ENCODE results near the gene NTRK2. TPM values are rescaled to one million over a fixed set of nuclear protein-coding genes. Genes with fewer than 3 reads are reported as not detected.

Gene NTRK2
- total RNA-seq, 1 donor from 2014 or later, result 7.7 TPM

GRCh38 chr9:84935528-84936117, 266.1 kb downstream of the NTRK2 start:
- DNase-seq (ENCODE audit: low spot score), result no peak

- DNase-seq (ENCODE audit: low spot score), result no peak
These were observed 267.7 kb downstream of the NTRK2 start for GRCh38 chr9:84937180-84937579.

DNA sequence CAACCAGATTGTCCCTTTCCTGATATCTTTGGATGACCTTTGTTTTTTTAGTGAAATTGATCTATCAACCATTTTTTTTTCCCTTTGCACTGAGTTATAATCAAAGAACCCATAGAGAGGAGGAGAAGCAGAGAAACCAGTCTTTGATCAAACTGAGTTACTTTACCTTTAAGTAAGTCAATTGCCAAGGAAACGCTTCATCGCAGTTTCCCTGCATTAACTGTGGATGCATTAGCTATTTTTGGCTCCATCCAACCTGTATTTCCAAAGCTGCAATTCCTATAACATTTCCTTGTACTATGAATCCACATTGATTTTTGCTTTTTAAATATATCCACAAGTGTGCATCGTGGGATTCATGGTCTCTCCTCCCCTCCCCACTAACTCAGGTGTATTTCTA, 268.1 kb downstream of the NTRK2 start:
- no peak for DNase-seq (ENCODE audit: low spot score)

DNA sequence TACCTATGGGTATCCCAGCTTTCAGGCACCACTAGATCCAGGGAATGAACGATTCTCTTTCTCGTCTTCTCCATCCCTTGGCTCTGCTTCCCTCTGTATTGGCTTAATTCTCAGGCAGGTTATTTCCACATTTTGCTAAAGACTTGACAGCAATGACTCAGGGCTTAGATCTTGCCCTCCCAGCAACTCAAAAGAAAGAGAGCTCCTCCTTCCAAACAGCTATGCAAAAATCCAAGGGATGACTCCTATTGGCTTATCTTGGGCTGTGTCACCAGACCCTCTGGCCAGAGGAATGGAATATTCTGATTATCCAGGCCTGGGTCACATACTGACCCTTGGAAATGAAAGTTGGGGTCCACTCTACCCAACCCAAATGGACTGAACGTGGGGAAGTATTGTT, 270.2 kb downstream of the NTRK2 start:
- DNase-seq (ENCODE audit: low spot score), result no peak

- no peak for DNase-seq (ENCODE audit: low spot score)
These were observed 270.8 kb downstream of the NTRK2 start for GRCh38 chr9:84940294-84940693.

DNA sequence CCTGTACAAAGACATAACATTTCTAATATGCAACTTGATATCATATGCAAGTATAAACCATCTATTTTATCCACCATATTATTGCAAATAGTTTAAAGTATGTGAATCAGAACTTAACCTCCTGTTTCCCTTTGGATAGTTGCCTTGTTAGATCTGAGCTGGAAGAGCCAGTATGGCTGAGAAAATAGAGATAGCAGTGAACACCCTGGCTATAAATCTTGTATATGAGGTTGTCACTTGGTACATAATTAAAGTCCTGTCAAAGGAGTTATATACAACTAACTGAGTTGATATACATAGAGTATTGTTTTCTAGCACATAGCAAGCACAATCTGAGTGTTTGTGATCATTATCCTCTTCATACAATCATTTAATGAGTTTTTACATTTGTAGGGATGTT, 272.3 kb downstream of the NTRK2 start:
- no peak for DNase-seq (ENCODE audit: low spot score)

DNA sequence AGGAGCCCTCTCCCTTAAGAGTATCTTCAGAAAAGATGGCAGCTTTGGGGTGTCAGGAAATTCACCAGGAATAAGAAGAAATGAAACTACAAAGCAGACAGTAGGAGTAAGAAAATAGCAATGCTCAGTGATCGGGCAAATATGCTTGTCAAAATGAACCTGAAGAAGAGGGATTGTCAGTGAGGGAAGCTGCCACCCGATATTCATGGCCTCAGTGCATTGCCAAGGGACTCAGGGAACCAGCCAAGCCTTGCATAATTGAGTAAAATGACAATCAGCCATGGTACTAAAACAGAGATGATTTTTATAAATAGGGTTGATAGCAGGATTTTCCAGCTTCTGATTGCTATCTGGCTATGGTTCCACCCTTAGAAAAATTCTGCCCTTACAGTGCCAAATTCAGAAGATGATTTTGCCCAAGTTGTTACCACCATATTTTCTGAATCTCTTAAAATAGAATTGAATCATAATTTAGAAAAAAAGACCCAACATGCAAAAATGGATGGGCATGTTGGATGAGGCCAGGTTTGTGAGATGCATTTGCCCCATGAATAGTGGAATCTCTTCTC, 274.0 kb downstream of the NTRK2 start:
- no peak for DNase-seq (ENCODE audit: low spot score)

DNA sequence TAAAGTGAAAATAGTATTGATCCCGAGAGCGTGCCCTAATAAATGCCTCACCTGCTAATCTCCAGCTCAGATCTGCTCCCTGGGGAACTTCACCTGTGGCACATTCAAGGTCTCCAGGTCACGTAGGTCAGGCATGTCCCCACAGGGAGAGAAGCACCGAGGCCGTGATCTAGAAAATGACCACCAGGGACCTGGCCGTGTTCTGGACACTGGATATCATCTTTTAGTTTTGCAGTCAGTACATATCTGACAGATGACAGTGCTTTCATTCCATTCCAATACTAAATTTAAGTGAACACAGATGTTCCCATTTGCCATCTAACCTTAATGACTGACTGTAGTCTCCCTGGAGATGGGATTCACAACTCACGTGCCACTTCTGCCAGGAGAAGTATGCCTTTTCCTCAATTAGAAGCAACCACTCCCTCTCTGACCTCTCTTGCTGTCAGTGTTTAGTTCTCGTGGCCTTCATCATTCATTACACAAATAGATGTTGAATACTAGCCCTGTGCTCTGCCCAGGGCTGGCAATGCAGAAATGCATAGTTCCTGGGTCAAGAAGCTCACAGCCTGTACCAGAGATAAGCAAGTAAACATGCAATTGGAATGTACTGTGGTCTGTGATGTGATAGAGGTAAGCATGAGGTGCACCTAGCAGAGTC, 276.5 kb downstream of the NTRK2 start:
- no peak for DNase-seq (ENCODE audit: low spot score)

- DNase-seq (ENCODE audit: low spot score), result no peak
These were observed 278.0 kb downstream of the NTRK2 start for GRCh38 chr9:84947412-84947972.

DNA sequence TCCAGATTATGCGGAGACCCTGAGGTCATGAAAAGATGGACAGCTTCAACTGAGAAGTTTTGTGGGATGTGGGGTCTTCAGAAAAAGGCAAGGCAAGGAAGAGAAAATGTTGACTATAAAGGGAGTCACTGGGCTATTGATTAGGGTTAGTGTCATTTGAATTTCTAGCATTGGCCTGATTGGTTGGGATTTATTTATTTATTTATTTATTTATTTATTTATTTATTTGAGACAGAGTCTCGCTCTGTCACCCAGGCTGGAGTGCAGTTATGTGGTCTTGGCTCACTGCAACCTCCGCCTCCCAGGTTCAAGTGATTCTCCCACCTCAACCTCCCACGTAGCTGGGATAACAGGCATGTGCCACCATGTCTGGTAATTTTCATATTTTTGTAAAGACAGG, 279.7 kb downstream of the NTRK2 start:
- no peak for DNase-seq (ENCODE audit: low spot score)

GRCh38 chr9:84949971-84950370, 280.4 kb downstream of the NTRK2 start:
- peak; percentile 68 for DNase-seq (ENCODE audit: low spot score)

DNA sequence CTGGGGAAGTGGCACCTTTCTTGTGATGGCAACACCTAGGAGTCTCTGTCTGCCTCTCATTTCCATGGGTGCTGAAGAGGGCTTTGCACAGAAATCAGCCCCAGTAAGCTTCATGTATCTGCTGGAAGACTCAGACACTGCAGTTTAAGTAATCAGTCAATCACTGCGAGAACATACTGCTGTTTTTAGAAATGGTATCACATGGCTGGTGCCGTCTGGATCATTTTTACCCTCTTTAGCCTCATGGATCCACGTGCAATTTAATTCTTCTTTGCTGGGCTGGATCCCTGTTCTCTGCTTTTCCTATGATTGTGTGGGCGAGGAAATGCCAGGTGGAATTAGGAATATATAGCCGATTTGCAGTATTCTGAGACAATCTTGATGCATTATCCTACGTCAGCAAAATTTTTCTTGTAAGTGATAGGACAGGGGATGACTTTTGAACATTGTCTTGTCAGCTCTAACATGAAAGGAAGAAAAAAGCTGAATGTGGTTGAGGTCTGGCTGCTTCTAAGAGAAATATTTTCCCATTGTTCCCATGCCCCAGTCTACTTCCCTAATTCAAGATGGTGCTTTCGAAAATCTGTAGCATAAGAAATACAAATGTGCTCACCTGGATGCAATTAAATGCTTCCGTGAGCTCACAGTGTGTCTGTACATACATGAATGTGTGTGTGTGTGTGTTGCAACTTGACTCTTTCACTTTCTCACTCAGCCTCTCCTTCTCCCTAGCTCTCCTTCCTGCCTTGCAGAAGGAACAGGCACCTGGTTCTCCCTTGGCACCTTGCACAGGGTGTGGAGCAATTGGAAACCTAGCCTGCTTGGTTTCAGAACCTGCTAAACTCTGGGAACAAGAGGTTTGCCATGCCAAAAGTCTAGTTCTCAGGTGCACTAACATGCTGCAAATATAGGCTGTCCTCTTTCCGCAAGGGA, 281.6 kb downstream of the NTRK2 start:
- no peak for DNase-seq (ENCODE audit: low spot score)

- DNase-seq (ENCODE audit: low spot score), result no peak
These were observed 283.8 kb downstream of the NTRK2 start for GRCh38 chr9:84953252-84953773.

GRCh38 chr9:84953797-84954705, 284.5 kb downstream of the NTRK2 start:
- peak; percentile 82 for DNase-seq (ENCODE audit: low spot score)

DNA sequence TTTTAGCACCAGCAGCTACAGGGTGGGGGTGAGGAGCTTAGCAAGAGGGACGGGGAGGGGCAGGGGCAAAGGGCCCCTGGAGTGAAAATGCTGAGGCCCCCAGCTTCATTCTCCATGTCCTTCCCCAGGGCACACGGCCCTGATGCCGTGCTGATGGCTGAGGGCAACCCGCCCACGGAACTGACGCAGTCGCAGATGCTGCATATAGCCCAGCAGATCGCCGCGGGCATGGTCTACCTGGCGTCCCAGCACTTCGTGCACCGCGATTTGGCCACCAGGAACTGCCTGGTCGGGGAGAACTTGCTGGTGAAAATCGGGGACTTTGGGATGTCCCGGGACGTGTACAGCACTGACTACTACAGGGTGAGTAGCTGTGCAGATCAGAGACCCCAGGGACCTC, 285.6 kb downstream of the NTRK2 start:
- DNase-seq (ENCODE audit: low spot score), result no peak

DNA sequence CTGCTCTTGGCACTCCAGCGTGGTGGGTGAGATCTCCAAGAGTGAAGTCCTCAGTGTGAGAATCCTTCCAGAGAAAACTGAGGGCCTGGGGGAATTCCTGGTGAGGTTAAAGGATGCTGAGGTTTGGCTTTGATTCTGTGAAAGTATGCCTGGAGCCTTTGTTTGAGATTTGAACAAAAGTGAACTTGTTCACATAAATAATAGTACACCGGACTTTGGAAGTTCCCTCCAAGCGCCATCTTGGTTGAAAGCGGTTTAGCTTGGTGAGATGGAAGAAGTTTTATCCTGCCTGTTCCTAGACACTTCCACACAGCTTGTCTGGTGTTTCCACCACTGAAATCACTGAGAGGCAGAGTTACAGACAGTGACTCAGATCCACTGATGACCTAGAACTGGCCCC, 286.4 kb downstream of the NTRK2 start:
- DNase-seq (ENCODE audit: low spot score), result no peak

DNA sequence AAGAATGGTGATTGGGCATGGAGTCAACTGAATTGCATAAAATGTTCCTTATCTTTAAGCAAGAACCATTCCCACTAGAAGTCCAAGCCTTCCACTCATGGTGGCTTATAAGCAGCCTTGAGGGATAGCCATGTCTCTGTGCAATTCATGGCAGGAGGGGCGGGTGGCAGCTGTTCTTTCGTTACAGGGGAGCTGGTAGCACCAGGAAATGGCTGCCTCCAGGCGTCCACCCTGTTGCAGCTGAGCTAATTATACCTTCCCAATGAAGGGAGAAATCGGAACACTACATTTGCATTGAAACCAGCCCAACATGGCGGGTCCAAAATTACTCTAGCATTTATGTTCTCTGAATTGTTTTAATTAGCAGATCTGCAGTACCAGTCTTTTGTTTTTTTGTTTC, 289.8 kb downstream of the NTRK2 start:
- DNase-seq (ENCODE audit: low spot score), result no peak

DNA sequence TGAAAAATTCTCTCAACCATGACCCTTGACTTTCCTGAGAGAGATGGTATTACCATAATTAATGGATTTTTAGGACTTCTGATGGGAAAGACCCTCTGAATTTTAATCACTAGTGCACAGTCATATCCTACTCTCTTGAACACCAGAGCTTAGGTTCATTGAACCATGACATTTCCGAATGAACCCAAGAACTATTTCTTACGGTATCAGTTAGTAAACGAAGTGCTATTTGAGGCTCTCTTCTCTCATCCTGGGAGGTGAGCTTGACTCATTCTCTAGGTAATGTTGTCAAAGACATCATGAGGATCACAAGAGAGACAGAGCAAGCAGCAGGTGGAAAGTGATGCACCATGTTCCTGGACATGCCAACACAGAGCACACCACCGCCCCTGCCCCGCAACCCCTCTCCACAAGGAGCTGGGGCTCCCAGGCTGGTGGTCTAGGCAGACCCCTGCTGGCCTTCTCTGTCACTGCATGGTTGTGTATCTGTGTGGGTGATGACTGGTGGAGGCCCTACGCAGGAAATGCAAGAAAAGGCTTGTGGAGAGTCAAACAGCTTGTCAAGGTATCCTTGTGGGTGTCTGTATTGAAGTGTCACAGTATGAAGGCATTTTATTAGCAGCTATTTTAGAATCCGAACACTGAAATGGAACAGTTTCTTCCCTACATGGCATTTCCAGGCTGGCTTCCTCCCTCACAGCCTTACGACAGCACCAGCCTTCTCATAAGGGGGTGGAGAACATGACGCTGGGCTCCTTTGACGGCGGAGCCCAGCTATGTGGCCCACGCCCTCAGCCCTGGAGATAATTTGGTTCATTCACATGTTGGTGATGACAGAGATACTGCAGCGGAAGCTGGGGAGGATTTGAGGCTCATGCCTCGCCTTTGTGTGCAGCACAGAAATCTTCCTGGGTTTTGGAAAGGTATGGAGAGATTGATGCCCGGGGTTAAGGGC, 297.6 kb downstream of the NTRK2 start:
- peak; percentile 81 for DNase-seq (ENCODE audit: low spot score)

DNA sequence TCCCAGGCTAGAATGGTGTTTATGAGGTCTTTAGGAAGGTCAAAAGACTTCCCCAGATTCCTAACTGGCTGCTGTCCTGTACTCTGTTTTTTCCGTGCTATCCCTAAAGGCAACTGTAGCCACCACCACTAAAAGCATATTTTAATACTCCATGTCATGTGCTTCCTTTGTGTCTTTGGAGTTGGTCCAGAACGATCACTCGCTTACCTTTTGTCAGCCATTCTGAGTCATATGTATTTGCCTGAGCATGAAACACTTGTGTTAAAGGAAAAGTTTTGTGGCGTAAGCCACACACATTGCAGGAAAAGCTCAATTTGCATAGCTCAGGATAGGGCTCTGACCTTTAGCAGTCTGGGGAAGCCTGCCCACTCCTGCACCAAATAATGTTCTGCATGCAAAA, 299.6 kb downstream of the NTRK2 start:
- DNase-seq (ENCODE audit: low spot score), result no peak

Measured in umbilical cord (tissue), 2 donors.